Measurements from ENCODE around the gene PAXX.

The PAXX gene

DNA sequence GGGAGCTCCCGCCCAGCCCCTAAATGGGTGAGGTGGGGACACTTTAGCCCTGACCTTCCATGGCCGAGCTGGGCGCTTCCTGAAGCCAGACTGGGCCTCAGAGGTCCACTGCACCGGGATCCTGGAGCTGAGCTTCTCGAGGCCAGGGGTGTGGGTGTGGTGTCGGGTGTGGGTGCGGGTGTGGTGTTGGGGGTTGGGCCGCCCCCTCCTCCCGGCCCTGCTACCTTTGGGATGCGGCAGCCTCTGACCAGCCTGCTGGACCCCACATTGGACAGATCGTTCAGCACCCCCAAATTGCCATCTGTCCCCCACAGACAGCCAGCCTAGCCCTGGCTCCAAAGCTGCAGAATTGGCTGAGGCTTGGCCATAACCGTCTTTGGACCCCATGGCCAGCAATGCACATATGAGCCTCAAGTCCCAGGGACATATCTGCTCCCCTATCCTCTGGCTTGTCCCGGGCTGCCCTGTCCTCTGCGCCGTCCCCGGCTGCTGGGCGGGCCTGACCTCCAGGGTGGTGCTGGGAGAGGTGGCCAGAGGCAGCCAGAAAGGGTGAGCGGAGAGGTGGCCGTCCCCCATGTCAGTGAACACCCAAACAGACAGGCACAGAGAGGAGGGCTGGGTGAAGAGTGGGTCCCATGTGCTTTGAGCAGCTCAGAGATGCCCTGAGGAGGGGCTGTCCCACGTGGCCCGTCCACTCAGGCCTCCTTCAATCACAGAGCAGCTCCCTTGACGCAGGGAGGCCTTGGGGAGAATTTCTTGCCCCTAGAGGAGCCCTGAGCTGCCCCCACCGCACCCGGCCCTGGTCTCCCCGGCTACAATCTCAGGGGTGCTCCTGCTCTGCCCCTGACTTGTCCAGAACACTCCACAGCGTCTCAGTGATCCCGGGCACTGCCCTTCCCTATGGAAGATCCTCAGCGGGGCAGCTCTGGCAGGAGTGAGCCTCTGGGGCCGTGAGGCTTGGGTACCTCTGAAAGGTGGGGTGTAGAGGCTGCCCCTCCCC lies 18.3 kb upstream of the PAXX start:
- no peak overlapping the region for H2BK5ac ChIP-seq (ENCODE audit: low read length)
- H4K5ac ChIP-seq (ENCODE audit: low read length) = no peak overlapping the region

DNA sequence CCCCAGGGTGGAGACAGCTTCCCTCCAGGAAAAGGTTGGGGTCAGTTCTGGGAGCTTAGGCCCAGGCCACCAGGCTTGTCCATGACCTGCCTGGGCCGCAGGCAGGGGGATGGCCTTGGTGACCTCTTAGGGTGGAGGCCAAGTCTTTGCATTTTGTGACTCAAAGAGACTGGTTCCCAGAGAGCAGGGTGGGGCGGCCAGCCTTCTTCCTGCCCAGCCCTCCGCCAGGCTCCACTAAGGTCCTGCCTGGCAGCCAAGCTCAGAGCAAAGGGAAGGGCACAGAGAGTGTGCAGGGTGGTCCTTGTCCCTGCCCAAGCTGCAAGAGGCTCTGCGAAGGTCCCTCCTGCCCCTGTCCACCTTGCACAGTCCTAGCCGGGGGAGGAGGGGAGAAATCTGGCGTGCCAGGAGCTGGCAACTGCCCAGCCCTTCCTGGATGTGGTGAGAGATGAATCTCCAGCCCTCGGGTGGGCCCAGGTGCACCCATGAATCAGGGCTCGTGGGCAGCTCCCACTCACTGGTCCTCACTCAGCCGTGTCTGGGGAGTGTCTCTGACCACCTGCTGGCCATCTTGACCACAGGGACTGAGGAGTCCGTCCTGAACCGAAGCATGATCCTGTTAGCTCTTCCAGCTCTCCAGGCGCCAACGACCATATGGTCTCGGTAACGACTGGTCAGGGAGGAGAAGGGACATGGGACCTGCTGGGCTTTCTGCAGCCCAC lies 17.2 kb upstream of the PAXX start:
- no peak overlapping the region for H2BK120ac ChIP-seq (ENCODE audit: low read depth, low read length)
- H3K4ac ChIP-seq (ENCODE audit: low read depth, low read length) = no peak overlapping the region
- H3K27me3 ChIP-seq (ENCODE audit: insufficient read depth, low read length, poor library complexity) = no peaks in the 10 kb centered on the region
- no peaks in the 10 kb centered on the region for H3K4me1 ChIP-seq (ENCODE audit: control insufficient read depth, low read depth, low read length)
- no peak overlapping the region for H4K8ac ChIP-seq (ENCODE audit: low read depth, low read length)
- H3K56ac ChIP-seq (ENCODE audit: low read length) = no peak overlapping the region
- no peaks in the 10 kb centered on the region for H3K79me2 ChIP-seq (ENCODE audit: control insufficient read depth, insufficient read depth, low read length)
- no peak overlapping the region for H3K4me2 ChIP-seq (ENCODE audit: low read length)
- no peak for DNase-seq
- no peak overlapping the region for H3K9ac ChIP-seq (ENCODE audit: low read length)
- no peaks in the 10 kb centered on the region for H3K79me1 ChIP-seq (ENCODE audit: low read length)
- H2AK5ac ChIP-seq (ENCODE audit: low read length) = no peak overlapping the region
- no peak overlapping the region for H3K23ac ChIP-seq (ENCODE audit: low read length)
- no peak overlapping the region for H2BK15ac ChIP-seq (replicated peaks; ENCODE audit: low read depth)
- no peak overlapping the region for H3K4me3 ChIP-seq (ENCODE audit: low read length)
- H4K5ac ChIP-seq (ENCODE audit: low read length) = no peak overlapping the region
- no peak overlapping the region for H2BK5ac ChIP-seq (ENCODE audit: low read length)
- no peak overlapping the region for H3K18ac ChIP-seq (ENCODE audit: low read length)
- WGBS (ENCODE audit: extremely low coverage, insufficient coverage, low lambda C conversion rate) = no CpG with 5 or more reads among the region's 15 CpGs
- no peak overlapping the region for H3K27ac ChIP-seq (ENCODE audit: low read depth, low read length)
- no peaks in the 10 kb centered on the region for H3K36me3 ChIP-seq (ENCODE audit: control insufficient read depth, insufficient read depth, low read length)

More for the DNA sequence above, 18.3 kb upstream of the PAXX start:
- Histone ChIP-seq H4K8ac (ENCODE audit: low read depth, low read length) (no peak overlapping the region), H3K79me2 (ENCODE audit: control insufficient read depth, insufficient read depth, low read length) (no peaks in the 10 kb centered on the region), H3K23ac (ENCODE audit: low read length) (no peak overlapping the region), H3K56ac (ENCODE audit: low read length) (no peak overlapping the region), H3K27ac (ENCODE audit: low read depth, low read length) (no peak overlapping the region), H3K27me3 (ENCODE audit: insufficient read depth, low read length, poor library complexity) (no peaks in the 10 kb centered on the region), H3K4me2 (ENCODE audit: low read length) (no peak overlapping the region), H3K4me3 (ENCODE audit: low read length) (no peak overlapping the region), H3K4ac (ENCODE audit: low read depth, low read length) (no peak overlapping the region), H3K36me3 (ENCODE audit: control insufficient read depth, insufficient read depth, low read length) (no peaks in the 10 kb centered on the region), H3K18ac (ENCODE audit: low read length) (no peak overlapping the region), H2BK15ac (replicated peaks; ENCODE audit: low read depth) (no peak overlapping the region), H3K9ac (ENCODE audit: low read length) (no peak overlapping the region), H3K79me1 (ENCODE audit: low read length) (no peaks in the 10 kb centered on the region), H3K4me1 (ENCODE audit: control insufficient read depth, low read depth, low read length) (no peaks in the 10 kb centered on the region), H2BK120ac (ENCODE audit: low read depth, low read length) (no peak overlapping the region), H2AK5ac (ENCODE audit: low read length) (no peak overlapping the region)
- DNase-seq = no peak
- no CpG with 5 or more reads among the region's 29 CpGs for WGBS (ENCODE audit: extremely low coverage, insufficient coverage, low lambda C conversion rate)

DNA sequence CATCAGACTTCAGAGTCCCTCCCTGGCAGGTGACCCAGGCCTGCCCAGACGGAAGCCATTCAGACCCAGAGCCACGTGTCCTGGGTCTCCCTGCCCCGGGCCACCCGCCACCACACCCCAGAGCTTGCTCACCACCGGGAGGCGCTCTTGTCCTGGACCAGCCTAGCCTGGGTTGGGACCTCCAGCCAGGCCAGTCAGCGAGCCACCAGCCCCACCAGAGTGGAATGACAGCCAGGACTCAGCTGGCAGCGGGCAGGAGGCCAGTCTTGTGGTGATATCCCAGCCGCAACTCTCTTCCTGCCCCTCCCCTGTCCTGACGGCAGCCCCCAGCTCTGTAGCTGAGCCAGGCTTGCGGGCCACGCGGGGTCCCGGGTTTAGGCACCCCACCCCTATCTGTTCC lies 16.6 kb upstream of the PAXX start:
- no peak overlapping the region for H4K8ac ChIP-seq (ENCODE audit: low read depth, low read length)
- no peaks in the 10 kb centered on the region for H3K36me3 ChIP-seq (ENCODE audit: control insufficient read depth, insufficient read depth, low read length)
- H2BK120ac ChIP-seq (ENCODE audit: low read depth, low read length) = no peak overlapping the region
- no peak overlapping the region for H4K5ac ChIP-seq (ENCODE audit: low read length)
- no peaks in the 10 kb centered on the region for H3K27me3 ChIP-seq (ENCODE audit: insufficient read depth, low read length, poor library complexity)
- no peak overlapping the region for H3K4ac ChIP-seq (ENCODE audit: low read depth, low read length)
- no peaks in the 10 kb centered on the region for H3K79me2 ChIP-seq (ENCODE audit: control insufficient read depth, insufficient read depth, low read length)
- no peak overlapping the region for H2BK15ac ChIP-seq (replicated peaks; ENCODE audit: low read depth)
- peak; percentile 54 for DNase-seq
- no peak overlapping the region for H3K23ac ChIP-seq (ENCODE audit: low read length)
- H2BK5ac ChIP-seq (ENCODE audit: low read length) = no peak overlapping the region
- H3K79me1 ChIP-seq (ENCODE audit: low read length) = no peaks in the 10 kb centered on the region
- no peak overlapping the region for H3K4me2 ChIP-seq (ENCODE audit: low read length)
- no peak overlapping the region for H3K56ac ChIP-seq (ENCODE audit: low read length)
- no peaks in the 10 kb centered on the region for H3K4me1 ChIP-seq (ENCODE audit: control insufficient read depth, low read depth, low read length)
- H3K9ac ChIP-seq (ENCODE audit: low read length) = no peak overlapping the region
- H3K18ac ChIP-seq (ENCODE audit: low read length) = no peak overlapping the region
- no CpG with 5 or more reads among the region's 14 CpGs for WGBS (ENCODE audit: extremely low coverage, insufficient coverage, low lambda C conversion rate)
- no peak overlapping the region for H3K4me3 ChIP-seq (ENCODE audit: low read length)
- H2AK5ac ChIP-seq (ENCODE audit: low read length) = no peak overlapping the region
- no peak overlapping the region for H3K27ac ChIP-seq (ENCODE audit: low read depth, low read length)

DNA sequence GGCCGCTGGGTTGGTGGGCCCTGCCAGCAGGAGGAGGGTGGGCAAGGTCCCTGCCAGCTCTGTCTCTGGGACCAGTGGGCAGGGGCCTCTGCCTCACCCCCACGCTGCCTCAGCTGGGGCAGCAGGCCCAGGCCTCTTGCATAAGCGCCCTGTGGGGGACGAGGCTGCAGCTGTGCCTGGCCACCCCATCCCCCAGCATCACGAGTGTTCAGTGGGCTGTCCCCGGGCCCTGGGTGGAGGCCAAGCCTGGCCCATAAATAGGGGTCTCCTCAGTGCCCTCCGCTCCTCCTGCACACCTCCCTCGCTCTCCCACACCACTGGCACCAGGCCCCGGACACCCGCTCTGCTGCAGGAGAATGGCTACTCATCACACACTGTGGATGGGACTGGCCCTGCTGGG lies 15.0 kb upstream of the PAXX start, which contains the start of gene PTGDS:
PTGDS (plus strand) TSS at position 282 of the 400 bp plus-strand sequence; CDS start at position 357, 75 bp downstream.
- Histone ChIP-seq H2BK120ac (ENCODE audit: low read depth, low read length) (no peak within 1 kb of the TSS), H2BK5ac (ENCODE audit: low read length) (no peak within 1 kb of the TSS), H3K56ac (ENCODE audit: low read length) (peak within 1 kb of the TSS; percentile 84), H3K27me3 (ENCODE audit: insufficient read depth, low read length, poor library complexity) (no peaks in the 10 kb centered on the region), H3K79me2 (ENCODE audit: control insufficient read depth, insufficient read depth, low read length) (no peaks in the 10 kb centered on the region), H3K9ac (ENCODE audit: low read length) (peak within 1 kb of the TSS; percentile 57), H4K8ac (ENCODE audit: low read depth, low read length) (no peak within 1 kb of the TSS), H2AK5ac (ENCODE audit: low read length) (no peak within 1 kb of the TSS), H3K79me1 (ENCODE audit: low read length) (no peaks in the 10 kb centered on the region), H2BK15ac (replicated peaks; ENCODE audit: low read depth) (no peak within 1 kb of the TSS), H3K4me3 (ENCODE audit: low read length) (no peak within 1 kb of the TSS), H3K36me3 (ENCODE audit: control insufficient read depth, insufficient read depth, low read length) (no peaks in the 10 kb centered on the region), H3K4ac (ENCODE audit: low read depth, low read length) (no peak within 1 kb of the TSS), H3K4me2 (ENCODE audit: low read length) (peak within 1 kb of the TSS; percentile 84), H3K4me1 (ENCODE audit: control insufficient read depth, low read depth, low read length) (no peaks in the 10 kb centered on the region), H3K23ac (ENCODE audit: low read length) (no peak within 1 kb of the TSS), H4K5ac (ENCODE audit: low read length) (no peak within 1 kb of the TSS), H3K18ac (ENCODE audit: low read length) (no peak within 1 kb of the TSS), H3K27ac (ENCODE audit: low read depth, low read length) (no peak within 1 kb of the TSS)
- DNase-seq = no peak
- no CpG with 5 or more reads among the region's 10 CpGs for WGBS (ENCODE audit: extremely low coverage, insufficient coverage, low lambda C conversion rate)

DNA sequence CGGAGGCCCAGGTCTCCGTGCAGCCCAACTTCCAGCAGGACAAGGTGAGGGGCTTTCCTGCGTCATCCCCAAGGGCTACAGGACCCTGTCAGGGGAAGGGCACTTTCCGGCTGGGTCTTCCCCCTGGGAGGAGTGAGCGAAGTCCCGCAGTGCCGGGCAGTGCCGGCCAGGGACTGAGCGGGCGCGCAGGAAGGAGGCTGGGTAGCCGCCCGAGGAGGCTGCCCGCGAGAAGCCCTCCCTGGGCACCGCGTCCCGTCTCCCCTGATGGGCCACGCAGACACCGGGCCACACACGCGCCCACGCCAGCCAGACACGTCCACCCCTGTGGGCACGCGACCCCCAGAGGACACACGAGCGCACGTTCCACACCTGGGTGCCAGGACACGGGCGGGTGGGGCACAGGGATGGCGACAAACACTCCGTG lies 14.6 kb upstream of the PAXX start:
- Histone ChIP-seq H3K4me1 (ENCODE audit: control insufficient read depth, low read depth, low read length) (no peaks in the 10 kb centered on the region), H2BK15ac (replicated peaks; ENCODE audit: low read depth) (no peak overlapping the region), H3K79me1 (ENCODE audit: low read length) (no peaks in the 10 kb centered on the region), H3K27me3 (ENCODE audit: insufficient read depth, low read length, poor library complexity) (no peaks in the 10 kb centered on the region), H4K5ac (ENCODE audit: low read length) (no peak overlapping the region), H3K18ac (ENCODE audit: low read length) (no peak overlapping the region), H2AK5ac (ENCODE audit: low read length) (no peak overlapping the region), H3K4ac (ENCODE audit: low read depth, low read length) (no peak overlapping the region), H3K9ac (ENCODE audit: low read length) (peak overlapping the region; percentile 57), H3K27ac (ENCODE audit: low read depth, low read length) (no peak overlapping the region), H2BK120ac (ENCODE audit: low read depth, low read length) (no peak overlapping the region), H3K23ac (ENCODE audit: low read length) (no peak overlapping the region), H3K79me2 (ENCODE audit: control insufficient read depth, insufficient read depth, low read length) (no peaks in the 10 kb centered on the region), H3K4me3 (ENCODE audit: low read length) (no peak overlapping the region), H3K36me3 (ENCODE audit: control insufficient read depth, insufficient read depth, low read length) (no peaks in the 10 kb centered on the region), H2BK5ac (ENCODE audit: low read length) (no peak overlapping the region), H3K4me2 (ENCODE audit: low read length) (peak overlapping the region; percentile 84), H3K56ac (ENCODE audit: low read length) (peak overlapping the region; percentile 84), H4K8ac (ENCODE audit: low read depth, low read length) (no peak overlapping the region)
- WGBS (ENCODE audit: extremely low coverage, insufficient coverage, low lambda C conversion rate) = no CpG with 5 or more reads among the region's 33 CpGs
- DNase-seq = no peak
